ENCODE results near the gene GPR50.

DNA sequence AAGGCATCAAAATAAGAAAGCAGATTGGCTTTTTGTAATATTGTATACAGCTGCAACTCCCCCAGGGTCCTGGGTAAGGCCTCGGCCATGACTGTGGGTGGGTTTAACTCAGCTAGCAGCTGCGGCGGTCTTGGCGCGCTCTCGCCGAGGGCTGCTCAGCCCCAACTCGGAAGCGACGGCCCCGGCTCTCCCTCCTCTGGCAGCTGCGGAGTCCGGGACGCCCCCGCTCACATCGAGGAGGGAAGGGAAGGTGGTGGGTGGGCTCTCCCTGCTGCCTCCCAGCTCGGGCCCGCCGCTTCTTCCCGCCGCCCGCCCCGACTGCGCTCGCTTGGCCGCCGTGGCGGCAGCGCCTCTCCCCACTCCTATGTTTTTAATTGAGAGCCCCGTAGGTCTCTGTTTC lies 51.2 kb downstream of the GPR50 start:
- TF ChIP-seq, protein P1, sequence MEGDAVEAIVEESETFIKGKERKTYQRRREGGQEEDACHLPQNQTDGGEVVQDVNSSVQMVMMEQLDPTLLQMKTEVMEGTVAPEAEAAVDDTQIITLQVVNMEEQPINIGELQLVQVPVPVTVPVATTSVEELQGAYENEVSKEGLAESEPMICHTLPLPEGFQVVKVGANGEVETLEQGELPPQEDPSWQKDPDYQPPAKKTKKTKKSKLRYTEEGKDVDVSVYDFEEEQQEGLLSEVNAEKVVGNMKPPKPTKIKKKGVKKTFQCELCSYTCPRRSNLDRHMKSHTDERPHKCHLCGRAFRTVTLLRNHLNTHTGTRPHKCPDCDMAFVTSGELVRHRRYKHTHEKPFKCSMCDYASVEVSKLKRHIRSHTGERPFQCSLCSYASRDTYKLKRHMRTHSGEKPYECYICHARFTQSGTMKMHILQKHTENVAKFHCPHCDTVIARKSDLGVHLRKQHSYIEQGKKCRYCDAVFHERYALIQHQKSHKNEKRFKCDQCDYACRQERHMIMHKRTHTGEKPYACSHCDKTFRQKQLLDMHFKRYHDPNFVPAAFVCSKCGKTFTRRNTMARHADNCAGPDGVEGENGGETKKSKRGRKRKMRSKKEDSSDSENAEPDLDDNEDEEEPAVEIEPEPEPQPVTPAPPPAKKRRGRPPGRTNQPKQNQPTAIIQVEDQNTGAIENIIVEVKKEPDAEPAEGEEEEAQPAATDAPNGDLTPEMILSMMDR (IDR thresholded peaks at IDR 0.05; ENCODE audit: insufficient read depth, low read length), result no peak
- TF ChIP-seq, protein P2, sequence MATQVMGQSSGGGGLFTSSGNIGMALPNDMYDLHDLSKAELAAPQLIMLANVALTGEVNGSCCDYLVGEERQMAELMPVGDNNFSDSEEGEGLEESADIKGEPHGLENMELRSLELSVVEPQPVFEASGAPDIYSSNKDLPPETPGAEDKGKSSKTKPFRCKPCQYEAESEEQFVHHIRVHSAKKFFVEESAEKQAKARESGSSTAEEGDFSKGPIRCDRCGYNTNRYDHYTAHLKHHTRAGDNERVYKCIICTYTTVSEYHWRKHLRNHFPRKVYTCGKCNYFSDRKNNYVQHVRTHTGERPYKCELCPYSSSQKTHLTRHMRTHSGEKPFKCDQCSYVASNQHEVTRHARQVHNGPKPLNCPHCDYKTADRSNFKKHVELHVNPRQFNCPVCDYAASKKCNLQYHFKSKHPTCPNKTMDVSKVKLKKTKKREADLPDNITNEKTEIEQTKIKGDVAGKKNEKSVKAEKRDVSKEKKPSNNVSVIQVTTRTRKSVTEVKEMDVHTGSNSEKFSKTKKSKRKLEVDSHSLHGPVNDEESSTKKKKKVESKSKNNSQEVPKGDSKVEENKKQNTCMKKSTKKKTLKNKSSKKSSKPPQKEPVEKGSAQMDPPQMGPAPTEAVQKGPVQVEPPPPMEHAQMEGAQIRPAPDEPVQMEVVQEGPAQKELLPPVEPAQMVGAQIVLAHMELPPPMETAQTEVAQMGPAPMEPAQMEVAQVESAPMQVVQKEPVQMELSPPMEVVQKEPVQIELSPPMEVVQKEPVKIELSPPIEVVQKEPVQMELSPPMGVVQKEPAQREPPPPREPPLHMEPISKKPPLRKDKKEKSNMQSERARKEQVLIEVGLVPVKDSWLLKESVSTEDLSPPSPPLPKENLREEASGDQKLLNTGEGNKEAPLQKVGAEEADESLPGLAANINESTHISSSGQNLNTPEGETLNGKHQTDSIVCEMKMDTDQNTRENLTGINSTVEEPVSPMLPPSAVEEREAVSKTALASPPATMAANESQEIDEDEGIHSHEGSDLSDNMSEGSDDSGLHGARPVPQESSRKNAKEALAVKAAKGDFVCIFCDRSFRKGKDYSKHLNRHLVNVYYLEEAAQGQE (IDR thresholded peaks at IDR 0.05; ENCODE audit: insufficient replicate concordance, low read depth), result no peak
